CD4-positive, alpha-beta T cell (primary cell): ENCODE data around the gene RYR2. TPM values are rescaled to one million over a fixed set of nuclear protein-coding genes. Genes with fewer than 3 reads are reported as not detected.

Source experiments
- ATAC-seq: fragments of 200-7000 bp; cut with Tn5 transposase; one replicate; pipeline ENCODE4 v1.10.0; 2022; ENCODE audit warnings: mild to moderate bottlenecking; ENCODE audit not compliant: poor library complexity
- CTCF ChIA-PET: fragments of 350-600 bp; sonication (Branson Sonifier 250); formaldehyde crosslinking; loops from one replicate; lab custom pipeline; 2021; ENCODE audit warnings: antibody characterized with exemption, inconsistent platforms; lab: Charles Lee
- POLR2A ChIA-PET: fragments of 350-600 bp; sonication (Branson Sonifier 250); formaldehyde crosslinking; loops from one replicate; lab custom pipeline; 2021; ENCODE audit warnings: antibody characterized with exemption, inconsistent platforms; lab: Charles Lee
- DNase-seq, 14 experiments: peaks; one replicate each; pipeline ENCODE4 v3.0.0-alpha.2; 2013 to 2020; ENCODE audit warnings: mixed read lengths in 2 of 14
- H3K27ac ChIP-seq, 2 donors: one replicate each; pipeline versions ENCODE4 v1.5.1 to v1.7.0; 2013; ENCODE audit warnings: low read length in 2 of 2, low read depth in 1 of 2, mild to moderate bottlenecking in 1 of 2
- H3K27me3 ChIP-seq, 2 experiments: 1 replicate in 1 of 2; 2 replicates in 1 of 2; pipeline versions ENCODE4 v1.6.1 to v1.7.0; 2013; ENCODE audit warnings: low read length in 2 of 2, control low read depth in 1 of 2, mild to moderate bottlenecking in 1 of 2, moderate library complexity in 1 of 2; ENCODE audit not compliant: insufficient read depth in 2 of 2, control insufficient read depth in 1 of 2
- H3K36me3 ChIP-seq: one replicate; pipeline ENCODE4 v1.6.1; 2013; ENCODE audit warnings: low read length, control low read depth; ENCODE audit not compliant: insufficient read depth
- H3K4me1 ChIP-seq: one replicate; pipeline ENCODE4 v1.6.1; 2013; ENCODE audit warnings: low read length, control low read depth; ENCODE audit not compliant: insufficient read depth
- H3K4me3 ChIP-seq: one replicate; pipeline ENCODE4 v1.5.1; 2013; ENCODE audit warnings: mild to moderate bottlenecking, low read length, moderate library complexity
- H3K9me3 ChIP-seq, 2 experiments: 1 replicate in 1 of 2; 2 replicates in 1 of 2; pipeline versions ENCODE4 v1.6.1 to v1.7.0; 2013; ENCODE audit warnings: low read length in 2 of 2, mild to moderate bottlenecking in 2 of 2, control low read depth in 1 of 2, moderate library complexity in 1 of 2; ENCODE audit not compliant: control insufficient read depth in 1 of 2, insufficient read depth in 1 of 2
- H3K27ac Mint-ChIP-seq: one replicate; pipeline ENCODE4 v1.8.0; 2020; ENCODE audit warnings: mixed read lengths
- H3K27me3 Mint-ChIP-seq: one replicate; pipeline ENCODE4 v1.8.0; 2021; ENCODE audit warnings: mixed read lengths
- H3K36me3 Mint-ChIP-seq: one replicate; pipeline ENCODE4 v1.8.0; 2021; ENCODE audit warnings: low read depth, mixed read lengths
- H3K4me1 Mint-ChIP-seq: one replicate; pipeline ENCODE4 v1.8.0; 2021; ENCODE audit warnings: low read depth, mixed read lengths
- H3K4me3 Mint-ChIP-seq: one replicate; pipeline ENCODE4 v1.8.0; 2020; ENCODE audit warnings: mild to moderate bottlenecking, mixed read lengths
- H3K9me3 Mint-ChIP-seq: one replicate; pipeline ENCODE4 v1.8.0; 2020; ENCODE audit warnings: mixed read lengths
- CTCF ChIP-seq: fragments of 200-600 bp; IDR thresholded peaks from one replicate; pipeline ENCODE4 v1.8.0; 2022; ENCODE audit warnings: antibody characterized with exemption, mild to moderate bottlenecking
- intact Hi-C, 2 experiments: fragments of 100-400 bp; cut with DNase I in 1 of 2; cut with micrococcal nuclease in 1 of 2; formaldehyde crosslinking; loops; one replicate each; pipeline versions ENCODE4 v1.15.1 to v1.9.0; 2023 to 2025; cut with DNase I, micrococcal nuclease
- total RNA-seq, 174 experiments: library from RNA in 2 of 174; stranded (reverse) in 2 of 174; gene quantifications; one replicate each; pipeline ENCODE4 v1.2.3 and lab custom pipeline; 2021 to 2026

RYR2 gene
- total RNA-seq, 2 experiments from 2014 or later: not detected

DNA sequence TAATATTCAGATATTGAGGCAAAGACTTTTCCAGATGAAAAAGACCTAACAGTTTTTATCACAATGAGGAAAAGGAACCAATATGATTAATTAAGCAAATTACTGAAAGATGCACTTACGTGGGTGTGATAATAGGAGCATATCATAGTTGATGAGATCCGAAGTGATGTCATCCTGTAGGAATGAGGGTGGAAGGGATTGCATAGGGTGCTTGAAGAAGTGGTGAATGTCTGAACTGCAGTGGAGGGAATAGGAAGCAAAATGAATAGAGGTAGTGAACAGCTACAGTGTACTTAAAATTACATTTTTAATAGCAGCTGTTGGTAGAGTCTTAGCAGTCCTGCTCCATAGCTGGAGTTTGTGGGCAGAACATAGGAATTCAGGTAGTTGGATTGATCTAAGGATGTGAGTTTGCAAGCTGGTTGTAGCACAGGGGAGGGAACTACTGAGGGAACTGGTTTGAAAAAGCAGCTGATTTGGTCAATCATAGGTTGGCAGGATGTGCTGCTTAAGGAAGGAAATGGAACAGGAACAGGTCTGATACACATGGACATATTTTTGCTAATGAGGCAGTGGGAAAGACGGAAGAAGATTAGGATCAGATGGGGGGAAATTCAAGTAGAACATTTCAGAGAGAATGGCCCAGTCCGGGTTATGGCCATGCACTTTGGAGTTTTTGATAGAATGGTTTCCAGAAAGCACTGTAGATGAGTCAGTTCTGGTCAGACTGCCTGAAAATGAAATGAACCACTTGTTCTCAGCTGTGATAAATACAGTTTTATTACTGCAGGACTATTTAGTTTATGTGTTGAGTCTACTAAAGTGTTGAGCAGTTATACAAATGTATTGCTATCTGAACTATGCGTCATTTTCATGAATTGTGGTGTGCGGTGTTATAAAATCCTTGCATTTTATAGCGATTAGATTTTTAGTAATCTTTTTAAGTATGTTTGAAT lies 155.8 kb downstream of the RYR2 start:
- Histone ChIP-seq H3K9me3 (no peaks in the 10 kb centered on the region), H3K27me3 (no peaks in the 10 kb centered on the region), H3K27ac (no peak overlapping the region), H3K36me3 (no peaks in the 10 kb centered on the region), H3K4me1 (no peaks in the 10 kb centered on the region), H3K4me3 (no peak overlapping the region)
- Mint-ChIP-seq H3K9me3 (no peaks in the 10 kb centered on the region), H3K27me3 (no peaks in the 10 kb centered on the region), H3K36me3 (no peaks in the 10 kb centered on the region), H3K4me1 (no peaks in the 10 kb centered on the region), H3K27ac (no peak overlapping the region), H3K4me3 (no peak overlapping the region)
- intact Hi-C loops: no loop called here
- no peak for DNase-seq
- POLR2A ChIA-PET: no interaction called here
- CTCF ChIA-PET: no interaction called here
- no peak for TF ChIP-seq CTCF
- ATAC-seq: no peak

DNA sequence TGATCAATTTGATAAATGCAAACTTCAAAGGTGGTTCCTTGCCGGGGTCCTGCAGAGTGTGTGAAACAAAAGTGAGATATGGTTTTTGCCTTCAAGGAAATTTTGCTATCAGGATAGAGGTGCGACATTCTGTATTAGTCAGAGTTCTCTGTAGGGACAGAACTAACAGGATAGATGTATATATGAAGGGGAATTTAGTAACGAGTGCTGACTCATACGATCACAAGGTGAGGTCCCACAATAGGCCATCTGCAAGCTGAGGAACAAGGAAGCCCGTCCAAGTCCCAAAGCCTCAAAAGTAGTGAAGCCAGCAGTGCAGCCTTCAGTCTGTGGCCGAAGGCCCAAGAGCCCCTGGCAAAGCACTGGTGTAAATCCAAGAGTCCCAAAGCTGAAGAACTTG lies 157.0 kb downstream of the RYR2 start:
- intact Hi-C loops: no loop called here
- CTCF ChIA-PET: no interaction called here
- no peaks in the 10 kb centered on the region for H3K9me3 ChIP-seq
- H3K27ac ChIP-seq: no peak overlapping the region
- no peak for ATAC-seq
- TF ChIP-seq CTCF: no peak
- no peak overlapping the region for H3K4me3 ChIP-seq
- H3K4me1 Mint-ChIP-seq: no peaks in the 10 kb centered on the region
- H3K9me3 Mint-ChIP-seq: no peaks in the 10 kb centered on the region
- POLR2A ChIA-PET: no interaction called here
- H3K36me3 Mint-ChIP-seq: no peaks in the 10 kb centered on the region
- no peaks in the 10 kb centered on the region for H3K36me3 ChIP-seq
- H3K27ac Mint-ChIP-seq: no peak overlapping the region
- H3K27me3 Mint-ChIP-seq: no peaks in the 10 kb centered on the region
- no peak for DNase-seq
- no peaks in the 10 kb centered on the region for H3K27me3 ChIP-seq
- H3K4me1 ChIP-seq: no peaks in the 10 kb centered on the region
- no peak overlapping the region for H3K4me3 Mint-ChIP-seq

GRCh38 chr1:237201155-237201554 lies 159.2 kb downstream of the RYR2 start:
- intact Hi-C loops: no loop called here
- H3K9me3 Mint-ChIP-seq: no peaks in the 10 kb centered on the region
- Histone ChIP-seq H3K4me3 (no peak overlapping the region), H3K27me3 (no peaks in the 10 kb centered on the region), H3K9me3 (peaks cover 0 to 11% of the 10 kb centered on the region in 2 experiments), H3K36me3 (no peaks in the 10 kb centered on the region), H3K4me1 (no peaks in the 10 kb centered on the region), H3K27ac (no peak overlapping the region)
- CTCF ChIA-PET: no interaction called here
- no peak for TF ChIP-seq CTCF
- ATAC-seq (no peak), DNase-seq (no peak)
- H3K27ac Mint-ChIP-seq: no peak overlapping the region
- POLR2A ChIA-PET: no interaction called here
- H3K27me3 Mint-ChIP-seq: no peaks in the 10 kb centered on the region
- H3K36me3 Mint-ChIP-seq: no peaks in the 10 kb centered on the region
- H3K4me1 Mint-ChIP-seq: no peaks in the 10 kb centered on the region
- H3K4me3 Mint-ChIP-seq: no peak overlapping the region
